GM23248 (cell line): Measurements from ENCODE around the gene WDR76. TPM values are rescaled to one million over a fixed set of nuclear protein-coding genes. Genes with fewer than 3 reads are reported as not detected.

Experiments
- DNase-seq: peaks from one replicate; pipeline ENCODE4 v3.0.0-alpha.2; 2015
- H2AFZ ChIP-seq: fragments of 200-600 bp; sonication (generic); 2 replicates; pipeline ENCODE4 v1.6.1; 2016; ENCODE audit warnings: antibody characterized with exemption
- H3F3A ChIP-seq: fragments of 200-600 bp; sonication (generic); 2 replicates; pipeline ENCODE4 v1.6.1; 2016; ENCODE audit warnings: mild to moderate bottlenecking, antibody characterized with exemption, mixed run types; ENCODE audit not compliant: insufficient read depth
- H3K27ac ChIP-seq: fragments of 200-600 bp; sonication (generic); 2 replicates; pipeline ENCODE4 v1.5.1; 2016; ENCODE audit warnings: mild to moderate bottlenecking
- H3K27me3 ChIP-seq: fragments of 200-600 bp; sonication (generic); replicated peaks from 2 replicates; pipeline ENCODE4 v1.6.1; 2016; ENCODE audit warnings: mild to moderate bottlenecking; ENCODE audit not compliant: insufficient read depth
- H3K36me3 ChIP-seq: fragments of 200-600 bp; sonication (generic); 2 replicates; pipeline ENCODE4 v1.6.1; 2016; ENCODE audit warnings: low read depth, mild to moderate bottlenecking
- H3K4me1 ChIP-seq: fragments of 200-600 bp; sonication (generic); 2 replicates; pipeline ENCODE4 v1.6.1; 2016; ENCODE audit warnings: mild to moderate bottlenecking; ENCODE audit not compliant: insufficient read depth
- H3K4me2 ChIP-seq: fragments of 200-600 bp; sonication (generic); one replicate; pipeline ENCODE4 v1.6.1; 2016; ENCODE audit warnings: mild to moderate bottlenecking; ENCODE audit not compliant: unreplicated experiment
- H3K4me3 ChIP-seq: fragments of 200-600 bp; sonication (generic); 2 replicates; pipeline ENCODE4 v1.5.1; 2016; ENCODE audit warnings: mild to moderate bottlenecking
- H3K79me2 ChIP-seq: fragments of 200-600 bp; sonication (generic); 2 replicates; pipeline ENCODE4 v1.6.1; 2016; ENCODE audit warnings: mild to moderate bottlenecking; ENCODE audit not compliant: insufficient read depth
- H3K9ac ChIP-seq: fragments of 200-600 bp; sonication (generic); 2 replicates; pipeline ENCODE4 v1.6.1; 2016; ENCODE audit warnings: mild to moderate bottlenecking
- H3K9me2 ChIP-seq: fragments of 200-600 bp; sonication (generic); 2 replicates; pipeline ENCODE4 v1.6.1; 2016; ENCODE audit warnings: mixed run types, mild to moderate bottlenecking, moderate library complexity; ENCODE audit not compliant: insufficient read depth
- H3K9me3 ChIP-seq: fragments of 200-600 bp; sonication (generic); one replicate; pipeline ENCODE4 v1.6.1; 2017; ENCODE audit warnings: low read depth
- H4K20me1 ChIP-seq: fragments of 200-600 bp; sonication (generic); 2 replicates; pipeline ENCODE4 v1.6.0; 2016; ENCODE audit not compliant: insufficient read depth
- EZH2 ChIP-seq: fragments of 200-600 bp; sonication (generic); IDR thresholded peaks from 2 replicates; pipeline ENCODE4 v1.6.1; 2018; ENCODE audit warnings: antibody characterized with exemption, mild to moderate bottlenecking; ENCODE audit not compliant: insufficient read depth, poor library complexity, severe bottlenecking
- EZH2phosphoT487 ChIP-seq: fragments of 200-600 bp; sonication (generic); IDR thresholded peaks from 2 replicates; pipeline ENCODE4 v1.6.1; 2018; ENCODE audit warnings: antibody characterized with exemption, moderate library complexity, mild to moderate bottlenecking, low read depth; ENCODE audit not compliant: insufficient read depth
- WGBS, 2 experiments: methylation state at CpG; one replicate each; pipeline ENCODE4 v1.1.6; 2015 to 2017; ENCODE audit warnings: low lambda C conversion rate in 2 of 2, low coverage in 1 of 2; ENCODE audit errors: missing lambda C conversion rate in 2 of 2; 5-methylcytosine and 5-hydroxymethylcytosine counted together
- in situ Hi-C: fragments of 300-500 bp; cut with MboI; formaldehyde crosslinking; loops from 2 replicates; pipeline ENCODE4 v1.15.0; 2020
- polyA plus RNA-seq: library from polyadenylated mRNA; unstranded; fragments of >200 nt; fragmentation: Nextera tagmentation; extraction: Ambion mirVana; gene quantifications from 2 replicates; pipeline ENCODE4 v1.2.1, GENCODE V29; 2016
- total RNA-seq: library from RNA; depleted of rRNA; stranded (reverse); fragments of >200 nt; shearing (Covaris generic); gene quantifications from 2 replicates; pipeline ENCODE4 v1.2.3, GENCODE V29; 2014

The WDR76 gene
- total and polyA plus RNA-seq, 2 experiments from 2014 or later, result 4.1 to 11.3 TPM

- Histone ChIP-seq H3K36me3 (no peaks in the 10 kb centered on the region), H3K9ac (no peak overlapping the region), H3K79me2 (no peaks in the 10 kb centered on the region), H2AFZ (no peak overlapping the region), H3K9me2 (no peaks in the 10 kb centered on the region), H3K4me3 (no peak overlapping the region), H3K4me2 (no peak overlapping the region), H3K27me3 (no peaks in the 10 kb centered on the region), H3F3A (no peaks in the 10 kb centered on the region), H3K27ac (no peak overlapping the region), H3K9me3 (no peaks in the 10 kb centered on the region), H4K20me1 (no peaks in the 10 kb centered on the region), H3K4me1 (no peaks in the 10 kb centered on the region)
- TF ChIP-seq EZH2phosphoT487, result no peak
- no peak for DNase-seq
- WGBS, 2 experiments, result 92 to 93% methylated on average over 5 of the region's 5 CpGs
- in situ Hi-C loops, result no loop called here
Measured at GRCh38 chr15:43867096-43867495, 40.3 kb downstream of the WDR76 start.

DNA sequence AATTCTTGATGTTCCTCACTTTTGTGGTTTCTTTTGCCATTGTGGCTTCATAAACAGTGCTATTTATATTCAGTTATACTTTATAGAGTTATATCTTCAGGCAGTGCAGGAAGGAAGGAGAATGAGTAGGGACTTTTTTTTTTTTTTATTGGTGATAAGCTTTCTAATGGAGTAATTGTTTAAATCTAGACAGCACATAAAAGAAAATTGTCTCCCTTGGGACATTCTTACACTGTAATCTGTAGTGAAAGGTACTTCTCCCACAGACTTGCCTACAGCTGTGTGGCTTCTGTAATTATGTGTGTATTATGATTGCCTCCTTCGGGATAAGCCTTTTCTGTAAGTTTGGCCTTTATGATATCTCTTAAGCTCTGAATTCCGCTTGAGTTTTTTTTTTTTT lies 41.6 kb downstream of the WDR76 start:
- Histone ChIP-seq H3K9me3 (no peaks in the 10 kb centered on the region), H3K4me1 (no peaks in the 10 kb centered on the region), H3K27ac (no peak overlapping the region), H3K4me3 (no peak overlapping the region), H2AFZ (no peak overlapping the region), H3K4me2 (no peak overlapping the region), H3K36me3 (no peaks in the 10 kb centered on the region), H3K27me3 (no peaks in the 10 kb centered on the region), H3K79me2 (no peaks in the 10 kb centered on the region), H3K9ac (no peak overlapping the region), H3K9me2 (no peaks in the 10 kb centered on the region), H4K20me1 (no peaks in the 10 kb centered on the region), H3F3A (no peaks in the 10 kb centered on the region)
- in situ Hi-C loops, result no loop called here
- no peak for DNase-seq
- 93 to 94% methylated on average over 2 of the region's 2 CpGs for WGBS, 2 experiments
- no peak for TF ChIP-seq EZH2
- no peak for TF ChIP-seq EZH2phosphoT487

DNA sequence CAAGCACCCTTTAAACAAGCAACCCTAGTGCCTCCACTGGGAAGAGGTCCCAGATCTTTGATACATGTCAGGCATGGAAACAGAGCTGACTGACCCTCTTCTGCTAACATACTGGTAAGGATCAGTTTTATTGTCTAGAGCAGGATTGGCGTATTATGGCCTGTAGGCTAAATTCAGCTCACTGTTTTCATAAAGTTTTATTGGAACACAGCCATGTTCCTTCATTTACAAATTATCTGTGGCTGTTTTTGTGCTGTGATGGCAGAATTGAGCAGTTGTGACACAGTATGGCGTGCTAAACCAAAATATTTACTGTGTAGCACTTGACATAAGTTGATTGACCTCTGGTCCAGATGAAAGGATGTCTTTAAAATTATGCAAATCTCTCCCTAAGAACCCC lies 45.0 kb downstream of the WDR76 start:
- 73 to 88% methylated on average over 2 of the region's 2 CpGs for WGBS, 2 experiments
- H3K9ac ChIP-seq, result no peak overlapping the region
- no peaks in the 10 kb centered on the region for H3K9me2 ChIP-seq
- H2AFZ ChIP-seq, result no peak overlapping the region
- no peaks in the 10 kb centered on the region for H4K20me1 ChIP-seq
- no peak overlapping the region for H3K4me3 ChIP-seq
- TF ChIP-seq EZH2phosphoT487, result no peak
- TF ChIP-seq EZH2, result no peak
- no peaks in the 10 kb centered on the region for H3K36me3 ChIP-seq
- H3K27ac ChIP-seq, result no peak overlapping the region
- H3F3A ChIP-seq, result no peaks in the 10 kb centered on the region
- in situ Hi-C loops, result loop anchor here (10.0 kb wide), 1 partner anchor 343 kb away; no protein-coding TSS in a partner anchor
- no peak overlapping the region for H3K4me2 ChIP-seq
- no peaks in the 10 kb centered on the region for H3K27me3 ChIP-seq
- no peak for DNase-seq
- H3K9me3 ChIP-seq, result no peaks in the 10 kb centered on the region
- H3K4me1 ChIP-seq, result no peaks in the 10 kb centered on the region
- no peaks in the 10 kb centered on the region for H3K79me2 ChIP-seq

- H3K79me2 ChIP-seq, result no peaks in the 10 kb centered on the region
- no peaks in the 10 kb centered on the region for H3F3A ChIP-seq
- H3K4me2 ChIP-seq, result no peak overlapping the region
- H3K4me1 ChIP-seq, result no peaks in the 10 kb centered on the region
- no peaks in the 10 kb centered on the region for H3K36me3 ChIP-seq
- no peaks in the 10 kb centered on the region for H4K20me1 ChIP-seq
- H3K9me3 ChIP-seq, result no peaks in the 10 kb centered on the region
- H2AFZ ChIP-seq, result peak overlapping the region; percentile 12; the same call in 1 of the 2 replicates
- H3K4me3 ChIP-seq, result no peak overlapping the region
- TF ChIP-seq EZH2, result no peak
- TF ChIP-seq EZH2phosphoT487, result no peak
- no peak overlapping the region for H3K27ac ChIP-seq
- H3K9ac ChIP-seq, result no peak overlapping the region
- H3K9me2 ChIP-seq, result no peaks in the 10 kb centered on the region
- H3K27me3 ChIP-seq, result no peaks in the 10 kb centered on the region
- peak; percentile 89 for DNase-seq
- in situ Hi-C loops, result loop anchor here (10.0 kb wide), 1 partner anchor 342 kb away; no protein-coding TSS in a partner anchor
- 47 to 53% methylated on average over 6 of the region's 6 CpGs for WGBS, 2 experiments
Measured at GRCh38 chr15:43872416-43873020, 45.7 kb downstream of the WDR76 start.

- Histone ChIP-seq H3K9ac (no peak overlapping the region), H3K9me3 (no peaks in the 10 kb centered on the region), H3K79me2 (no peaks in the 10 kb centered on the region), H3F3A (no peaks in the 10 kb centered on the region), H3K4me2 (no peak overlapping the region), H3K4me3 (no peak overlapping the region), H3K27me3 (no peaks in the 10 kb centered on the region), H4K20me1 (no peaks in the 10 kb centered on the region), H3K36me3 (no peaks in the 10 kb centered on the region), H2AFZ (no peak overlapping the region), H3K9me2 (no peaks in the 10 kb centered on the region), H3K4me1 (no peaks in the 10 kb centered on the region), H3K27ac (no peak overlapping the region)
- TF ChIP-seq EZH2phosphoT487, result no peak
- TF ChIP-seq EZH2, result no peak
- 96 to 99% methylated on average over 10 of the region's 10 CpGs for WGBS, 2 experiments
- DNase-seq, result no peak
- in situ Hi-C loops, result loop anchor here (10.0 kb wide), 1 partner anchor 341 kb away; no protein-coding TSS in a partner anchor
Measured at GRCh38 chr15:43873651-43874050, 46.8 kb downstream of the WDR76 start.
